Astrocyte (in vitro differentiated cells and primary cell): ENCODE measurements around the gene RANBP17.

ENCODE experiments used
- CTCF ChIP-seq: IDR thresholded peaks from 2 replicates; pipeline ENCODE4 v1.5.1; 2011; ENCODE audit warnings: low read depth, mild to moderate bottlenecking, inconsistent platforms, low read length, moderate library complexity; ENCODE audit not compliant: insufficient read depth
- EZH2 ChIP-seq: IDR thresholded peaks from 2 replicates; pipeline ENCODE4 v1.6.1; 2012; ENCODE audit warnings: mild to moderate bottlenecking, low read length, inconsistent platforms; ENCODE audit not compliant: insufficient read depth

DNA sequence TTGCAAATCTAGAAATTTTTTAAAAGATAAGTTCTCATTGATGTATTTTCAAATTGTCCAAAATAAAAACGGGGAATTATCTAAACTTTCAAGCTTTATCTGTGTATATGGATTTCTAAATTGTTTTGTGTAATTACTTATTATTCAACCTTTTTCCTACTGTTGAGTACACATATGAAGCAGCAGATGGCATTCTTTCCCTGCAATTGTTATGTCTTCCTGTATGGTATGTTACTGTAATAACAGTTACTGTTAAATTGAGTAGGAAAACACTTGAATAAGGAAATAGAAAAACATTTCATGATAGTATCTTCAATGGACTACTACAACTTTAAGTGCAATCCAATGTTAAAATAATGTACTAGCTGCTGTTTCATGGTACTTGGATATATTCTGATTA, 124.8 kb downstream of the RANBP17 start:
- TF ChIP-seq CTCF (no peak), EZH2 (no peak)
